ENCODE results near the gene FAM114A2. TPM values are rescaled to one million over a fixed set of nuclear protein-coding genes. Genes with fewer than 3 reads are reported as not detected.

FAM114A2 gene
- total and polyA plus RNA-seq, 4 donors, result 11.3 to 47.7 (median 28.9) TPM

DNA sequence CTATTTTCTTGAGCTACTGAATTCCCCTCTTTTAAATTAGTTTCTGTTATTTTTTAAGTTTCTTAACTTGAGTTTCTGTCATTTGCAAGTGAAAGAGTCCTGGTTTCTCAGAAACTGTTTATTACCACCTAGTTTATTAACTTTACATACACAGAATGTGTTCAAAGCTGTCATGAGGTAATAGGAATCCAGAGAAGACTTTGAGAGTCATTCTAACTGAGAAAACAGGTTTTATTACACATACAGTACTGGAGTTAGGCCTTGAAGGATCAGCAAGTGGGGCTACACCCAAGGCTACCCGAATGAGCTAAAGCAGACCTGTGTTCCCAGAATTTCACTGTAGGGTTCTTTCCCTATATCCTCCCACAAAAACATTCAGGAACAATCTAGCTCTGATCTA is 33.1 kb downstream of the FAM114A2 start:
- Histone ChIP-seq H3K9me3 (ENCODE audit: control insufficient read depth, low read length) (no peaks in the 10 kb centered on the region), H3K27ac (ENCODE audit: low read depth in 1 of 2, low read length in 2 of 2) (no peak overlapping the region), H3K4me3 (ENCODE audit: low read length in 2 of 2) (no peak overlapping the region), H3K36me3 (ENCODE audit: control insufficient read depth in 1 of 2, insufficient read depth in 2 of 2, low read length in 1 of 2) (peaks cover 0 to 2% of the 10 kb centered on the region in 2 donors), H3K27me3 (ENCODE audit: control insufficient read depth in 1 of 2, insufficient read depth in 2 of 2, low read length in 1 of 2) (no peaks in the 10 kb centered on the region), H3K4me1 (ENCODE audit: control insufficient read depth in 1 of 2, insufficient read depth in 2 of 2, low read length in 2 of 2) (no peaks in the 10 kb centered on the region)
- intact Hi-C loops (cut with DNase I), result no loop called here
- WGBS, 2 donors, result 90 to 100% methylated on average over 1 of the region's 1 CpG
- no peak for ATAC-seq (ENCODE audit: low FRiP score)
- DNase-seq, result no peak

DNA sequence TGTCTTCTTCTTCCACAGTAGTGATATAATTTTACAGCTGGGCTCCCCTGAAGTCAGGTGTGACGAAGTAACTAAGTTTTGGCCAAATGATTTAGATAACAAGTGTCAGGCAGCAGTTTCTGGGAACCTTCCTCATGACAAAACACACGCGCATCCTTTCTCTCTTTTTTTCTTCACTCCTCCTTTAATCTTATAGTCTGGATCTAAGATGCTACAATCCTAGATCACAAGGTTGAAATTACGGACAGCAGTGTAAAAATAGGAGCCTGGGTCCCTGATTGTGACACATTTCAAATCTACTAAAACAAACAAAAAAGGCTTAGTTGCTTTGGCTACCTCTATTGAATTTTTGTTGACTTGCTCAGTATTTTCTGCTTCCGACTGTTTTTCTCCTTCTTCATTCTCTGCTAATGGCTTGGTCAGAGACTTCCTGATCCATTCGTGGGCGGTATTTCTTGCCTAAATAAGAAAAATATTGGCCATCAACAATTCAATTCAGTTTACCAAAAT is 36.1 kb downstream of the FAM114A2 start:
- no peak overlapping the region for H3K27ac ChIP-seq (ENCODE audit: low read depth in 1 of 2, low read length in 2 of 2)
- no peaks in the 10 kb centered on the region for H3K9me3 ChIP-seq (ENCODE audit: control insufficient read depth, low read length)
- ATAC-seq (ENCODE audit: low FRiP score) (no peak), DNase-seq (no peak)
- H3K4me1 ChIP-seq (ENCODE audit: control insufficient read depth in 1 of 2, insufficient read depth in 2 of 2, low read length in 2 of 2), result no peaks in the 10 kb centered on the region
- H3K27me3 ChIP-seq (ENCODE audit: control insufficient read depth in 1 of 2, insufficient read depth in 2 of 2, low read length in 1 of 2), result no peaks in the 10 kb centered on the region
- intact Hi-C loops (cut with DNase I), result no loop called here
- WGBS, 2 donors, result 86 to 91% methylated on average over 7 of the region's 7 CpGs
- H3K4me3 ChIP-seq (ENCODE audit: low read length in 2 of 2), result no peak overlapping the region
- no peaks in the 10 kb centered on the region for H3K36me3 ChIP-seq (ENCODE audit: control insufficient read depth in 1 of 2, insufficient read depth in 2 of 2, low read length in 1 of 2)

DNA sequence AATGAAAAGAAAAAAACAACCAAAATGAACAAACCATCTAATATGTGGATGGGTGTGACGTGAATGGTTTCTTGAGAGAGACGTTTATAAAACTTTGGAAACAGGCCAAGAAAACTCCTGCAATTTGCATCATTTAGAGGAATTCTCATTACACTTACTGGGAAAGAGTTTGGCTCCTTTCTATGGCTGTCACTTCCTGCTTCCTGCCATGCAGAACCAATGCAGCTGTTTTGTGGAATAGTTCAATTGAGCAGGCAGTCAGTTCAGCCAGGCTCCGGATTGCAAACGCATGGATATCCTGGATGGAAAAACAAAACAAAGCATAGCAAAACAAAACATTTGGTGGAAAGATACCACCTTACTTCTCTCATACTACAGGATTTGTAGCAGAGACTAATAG is 36.6 kb downstream of the FAM114A2 start:
- H3K27me3 ChIP-seq (ENCODE audit: control insufficient read depth in 1 of 2, insufficient read depth in 2 of 2, low read length in 1 of 2), result no peaks in the 10 kb centered on the region
- H3K4me3 ChIP-seq (ENCODE audit: low read length in 2 of 2), result no peak overlapping the region
- DNase-seq, result peak in 1 of 2 donors; percentile 44
- 60 to 64% methylated on average over 4 of the region's 4 CpGs for WGBS, 2 donors
- H3K27ac ChIP-seq (ENCODE audit: low read depth in 1 of 2, low read length in 2 of 2), result no peak overlapping the region
- intact Hi-C loops (cut with DNase I), result no loop called here
- no peaks in the 10 kb centered on the region for H3K9me3 ChIP-seq (ENCODE audit: control insufficient read depth, low read length)
- no peaks in the 10 kb centered on the region for H3K4me1 ChIP-seq (ENCODE audit: control insufficient read depth in 1 of 2, insufficient read depth in 2 of 2, low read length in 2 of 2)
- H3K36me3 ChIP-seq (ENCODE audit: control insufficient read depth in 1 of 2, insufficient read depth in 2 of 2, low read length in 1 of 2), result no peaks in the 10 kb centered on the region
- peak; percentile 57 for ATAC-seq (ENCODE audit: low FRiP score)

DNA sequence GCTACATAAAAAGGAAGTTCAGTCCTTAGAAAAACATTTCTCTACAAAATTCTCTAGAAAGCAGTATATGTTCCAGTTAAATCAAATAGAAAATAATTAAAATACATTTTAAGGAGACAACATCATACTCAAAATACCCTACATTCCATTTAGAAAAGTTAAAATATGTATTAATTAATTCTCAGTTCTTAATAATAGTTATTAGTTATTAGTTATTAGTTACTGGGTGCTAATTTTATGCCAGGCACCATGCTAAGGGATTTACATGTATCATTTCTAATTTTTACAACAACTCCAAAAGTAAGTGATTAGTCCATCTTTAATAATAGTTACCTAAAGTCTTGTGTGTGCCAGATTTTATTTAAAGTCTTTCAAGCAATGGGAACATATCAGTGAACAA is 38.0 kb downstream of the FAM114A2 start:
- H3K36me3 ChIP-seq (ENCODE audit: control insufficient read depth in 1 of 2, insufficient read depth in 2 of 2, low read length in 1 of 2), result no peaks in the 10 kb centered on the region
- no peak overlapping the region for H3K4me3 ChIP-seq (ENCODE audit: low read length in 2 of 2)
- intact Hi-C loops (cut with DNase I), result no loop called here
- H3K4me1 ChIP-seq (ENCODE audit: control insufficient read depth in 1 of 2, insufficient read depth in 2 of 2, low read length in 2 of 2), result no peaks in the 10 kb centered on the region
- H3K27me3 ChIP-seq (ENCODE audit: control insufficient read depth in 1 of 2, insufficient read depth in 2 of 2, low read length in 1 of 2), result no peaks in the 10 kb centered on the region
- no peak overlapping the region for H3K27ac ChIP-seq (ENCODE audit: low read depth in 1 of 2, low read length in 2 of 2)
- no peak for ATAC-seq (ENCODE audit: low FRiP score)
- no peak for DNase-seq
- no peaks in the 10 kb centered on the region for H3K9me3 ChIP-seq (ENCODE audit: control insufficient read depth, low read length)

DNA sequence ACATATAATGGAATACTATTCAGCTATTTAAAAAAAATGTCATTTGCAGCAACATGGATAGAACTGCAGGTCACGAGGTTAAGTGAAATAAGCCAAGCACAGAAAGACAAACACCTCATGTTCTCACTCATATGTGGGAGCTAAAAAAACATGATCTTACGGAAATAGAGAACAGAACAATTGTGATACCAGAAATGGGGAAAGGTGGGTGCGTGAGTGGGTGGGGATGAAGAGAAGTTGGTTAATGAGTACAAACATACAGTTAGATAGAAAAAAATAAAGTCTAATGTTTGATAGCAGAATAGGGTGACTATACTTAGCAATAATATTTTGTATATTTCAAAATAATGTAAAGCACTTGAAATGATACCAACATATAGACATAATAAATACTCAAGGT is 38.7 kb downstream of the FAM114A2 start:
- H3K36me3 ChIP-seq (ENCODE audit: control insufficient read depth in 1 of 2, insufficient read depth in 2 of 2, low read length in 1 of 2), result no peaks in the 10 kb centered on the region
- intact Hi-C loops (cut with DNase I), result no loop called here

DNA sequence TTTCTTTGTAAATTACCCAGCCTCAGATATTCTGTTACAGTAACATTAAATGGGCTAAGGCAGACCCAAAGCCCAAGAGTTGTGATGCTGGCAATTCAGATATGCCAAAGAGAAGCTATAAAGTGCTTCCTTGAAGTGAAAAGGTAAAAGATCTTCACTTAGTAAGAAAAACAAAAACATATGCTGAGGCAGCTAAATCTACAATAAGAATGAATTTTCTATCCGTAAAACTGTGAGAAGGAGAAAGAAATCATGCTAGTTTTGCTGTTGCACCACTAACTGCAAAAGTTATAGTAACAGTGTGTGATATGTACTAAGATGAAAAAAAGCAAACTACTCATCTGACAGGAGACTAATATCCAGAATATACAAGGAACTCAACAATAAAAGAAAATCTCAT is 39.9 kb downstream of the FAM114A2 start:
- H3K4me1 ChIP-seq (ENCODE audit: control insufficient read depth in 1 of 2, insufficient read depth in 2 of 2, low read length in 2 of 2), result no peaks in the 10 kb centered on the region
- intact Hi-C loops (cut with DNase I), result no loop called here
- ATAC-seq (ENCODE audit: low FRiP score), result no peak
- WGBS, 2 donors, result 96 to 100% methylated on average over 1 of the region's 1 CpG
- H3K27ac ChIP-seq (ENCODE audit: low read depth in 1 of 2, low read length in 2 of 2), result no peak overlapping the region
- H3K36me3 ChIP-seq (ENCODE audit: control insufficient read depth in 1 of 2, insufficient read depth in 2 of 2, low read length in 1 of 2), result no peaks in the 10 kb centered on the region
- no peaks in the 10 kb centered on the region for H3K27me3 ChIP-seq (ENCODE audit: control insufficient read depth in 1 of 2, insufficient read depth in 2 of 2, low read length in 1 of 2)
- no peak for DNase-seq
- no peak overlapping the region for H3K4me3 ChIP-seq (ENCODE audit: low read length in 2 of 2)
- H3K9me3 ChIP-seq (ENCODE audit: control insufficient read depth, low read length), result no peaks in the 10 kb centered on the region

More for the DNA sequence above, 38.7 kb downstream of the FAM114A2 start:
- Histone ChIP-seq H3K9me3 (ENCODE audit: control insufficient read depth, low read length) (no peaks in the 10 kb centered on the region), H3K4me3 (ENCODE audit: low read length in 2 of 2) (no peak overlapping the region), H3K4me1 (ENCODE audit: control insufficient read depth in 1 of 2, insufficient read depth in 2 of 2, low read length in 2 of 2) (no peaks in the 10 kb centered on the region), H3K27me3 (ENCODE audit: control insufficient read depth in 1 of 2, insufficient read depth in 2 of 2, low read length in 1 of 2) (no peaks in the 10 kb centered on the region), H3K27ac (ENCODE audit: low read depth in 1 of 2, low read length in 2 of 2) (no peak overlapping the region)
- no peak for DNase-seq
- 93 to 95% methylated on average over 3 of the region's 3 CpGs for WGBS, 2 donors
- no peak for ATAC-seq (ENCODE audit: low FRiP score)

DNA sequence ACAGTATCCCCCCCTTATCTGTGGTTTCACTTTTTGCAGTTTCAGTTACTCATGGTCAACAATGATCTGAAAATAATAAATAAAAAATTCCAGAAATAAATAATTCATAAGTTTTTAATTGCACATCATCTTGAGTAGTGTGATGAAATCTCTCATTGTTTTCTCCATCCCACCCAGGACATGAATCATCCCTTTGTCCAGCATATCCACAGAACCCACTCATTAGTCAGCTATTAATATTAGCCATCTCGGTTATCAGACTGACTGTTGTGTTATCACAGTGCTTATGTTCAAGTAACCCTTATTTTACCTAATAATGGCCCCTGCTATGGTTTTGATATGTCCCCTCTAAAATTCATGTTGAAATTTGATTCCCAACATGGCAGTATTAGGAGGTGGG is 40.7 kb downstream of the FAM114A2 start:
- WGBS, 2 donors, result 74 to 83% methylated on average over 1 of the region's 1 CpG
- Histone ChIP-seq H3K9me3 (ENCODE audit: control insufficient read depth, low read length) (no peaks in the 10 kb centered on the region), H3K36me3 (ENCODE audit: control insufficient read depth in 1 of 2, insufficient read depth in 2 of 2, low read length in 1 of 2) (no peaks in the 10 kb centered on the region), H3K4me1 (ENCODE audit: control insufficient read depth in 1 of 2, insufficient read depth in 2 of 2, low read length in 2 of 2) (no peaks in the 10 kb centered on the region), H3K27ac (ENCODE audit: low read depth in 1 of 2, low read length in 2 of 2) (no peak overlapping the region), H3K4me3 (ENCODE audit: low read length in 2 of 2) (no peak overlapping the region), H3K27me3 (ENCODE audit: control insufficient read depth in 1 of 2, insufficient read depth in 2 of 2, low read length in 1 of 2) (no peaks in the 10 kb centered on the region)
- DNase-seq (no peak), ATAC-seq (ENCODE audit: low FRiP score) (no peak)
- intact Hi-C loops (cut with DNase I), result no loop called here

DNA sequence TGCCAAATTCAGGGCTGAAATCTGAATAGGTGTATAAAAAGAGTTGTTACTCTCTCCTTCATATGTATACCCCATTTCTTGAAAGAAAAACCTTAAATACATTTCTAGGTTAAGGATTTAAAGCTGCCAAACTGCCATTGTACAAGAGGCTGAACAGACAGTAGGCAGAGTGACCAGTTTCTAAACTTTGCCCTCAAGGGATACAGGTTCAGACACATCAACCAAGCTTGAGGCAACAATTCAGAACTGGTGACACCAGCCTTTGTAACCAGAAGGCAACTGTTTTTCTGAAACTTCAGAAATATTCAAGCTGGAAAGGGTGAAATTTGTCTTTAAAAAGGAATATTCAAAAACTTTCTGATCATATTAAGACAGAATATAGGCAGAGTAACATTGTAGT is 47.5 kb downstream of the FAM114A2 start:
- no peak overlapping the region for H3K27ac ChIP-seq (ENCODE audit: low read depth in 1 of 2, low read length in 2 of 2)
- no peak overlapping the region for H3K4me3 ChIP-seq (ENCODE audit: low read length in 2 of 2)
- H3K4me1 ChIP-seq (ENCODE audit: control insufficient read depth in 1 of 2, insufficient read depth in 2 of 2, low read length in 2 of 2), result no peaks in the 10 kb centered on the region
- no peaks in the 10 kb centered on the region for H3K27me3 ChIP-seq (ENCODE audit: control insufficient read depth in 1 of 2, insufficient read depth in 2 of 2, low read length in 1 of 2)
- intact Hi-C loops (cut with DNase I), result no loop called here
- DNase-seq, result no peak
- H3K9me3 ChIP-seq (ENCODE audit: control insufficient read depth, low read length), result no peaks in the 10 kb centered on the region
- no peaks in the 10 kb centered on the region for H3K36me3 ChIP-seq (ENCODE audit: control insufficient read depth in 1 of 2, insufficient read depth in 2 of 2, low read length in 1 of 2)
- ATAC-seq (ENCODE audit: low FRiP score), result no peak

DNA sequence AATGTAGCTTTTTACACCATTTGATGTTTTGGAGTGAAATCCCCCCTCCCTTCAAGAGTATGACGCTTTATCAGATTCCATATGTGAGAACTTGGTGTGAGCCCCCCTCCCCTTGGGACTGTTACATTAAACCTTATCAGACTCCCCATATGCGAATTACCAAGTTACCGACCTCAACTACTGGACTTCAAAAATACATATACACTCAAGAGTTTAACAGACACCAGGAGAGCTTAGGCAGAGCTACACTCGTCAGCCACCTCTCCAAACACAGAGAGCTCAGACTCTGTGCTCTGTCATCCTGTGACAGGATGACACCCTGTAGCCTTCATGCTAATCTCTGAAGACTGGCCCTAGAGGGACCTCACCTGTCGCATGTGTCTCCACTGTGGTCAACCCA is 50.2 kb downstream of the FAM114A2 start:
- no peak overlapping the region for H3K4me3 ChIP-seq (ENCODE audit: low read length in 2 of 2)
- H3K36me3 ChIP-seq (ENCODE audit: control insufficient read depth in 1 of 2, insufficient read depth in 2 of 2, low read length in 1 of 2), result peaks cover 0 to 1% of the 10 kb centered on the region in 2 donors
- no peaks in the 10 kb centered on the region for H3K4me1 ChIP-seq (ENCODE audit: control insufficient read depth in 1 of 2, insufficient read depth in 2 of 2, low read length in 2 of 2)
- 91% methylated on average over 5 of the region's 5 CpGs for WGBS, 2 donors
- ATAC-seq (ENCODE audit: low FRiP score) (no peak), DNase-seq (no peak)
- no peaks in the 10 kb centered on the region for H3K9me3 ChIP-seq (ENCODE audit: control insufficient read depth, low read length)
- intact Hi-C loops (cut with DNase I), result no loop called here
- H3K27me3 ChIP-seq (ENCODE audit: control insufficient read depth in 1 of 2, insufficient read depth in 2 of 2, low read length in 1 of 2), result no peaks in the 10 kb centered on the region
- H3K27ac ChIP-seq (ENCODE audit: low read depth in 1 of 2, low read length in 2 of 2), result no peak overlapping the region
